HepG2 (cell line): ENCODE measurements around the gene IFITM10. TPM values are rescaled to one million over a fixed set of nuclear protein-coding genes. Genes with fewer than 3 reads are reported as not detected.
A peak's percentile ranks its signal among the peaks of the same experiment; 100 is the strongest.

Experiments
- ATAC-seq: fragments of 200-7000 bp; cut with Tn5 transposase; 3 replicates; pipeline ENCODE4 v1.9.1; 2020; ENCODE audit warnings: mild to moderate bottlenecking, moderate library complexity
- BruUV-seq: library from RNA; stranded (reverse); fragments of 400-500 nt; replicated peaks from 2 replicates; lab custom pipeline; 2021; lab: Mats Ljungman, UMichigan
- CTCF ChIA-PET: fragments of 300-600 bp; formaldehyde crosslinking; extraction: SDS; loops from one replicate; lab custom pipeline; 2021; ENCODE audit warnings: low total read pairs, inconsistent platforms, low intra/inter-chr PET ratio; lab: Yijun Ruan, JAX
- POLR2A ChIA-PET: fragments of 350-600 bp; sonication (Branson Sonifier 250); formaldehyde crosslinking; loops from one replicate; lab custom pipeline; 2020; ENCODE audit warnings: antibody characterized with exemption, inconsistent platforms; lab: Yijun Ruan, JAX
- DNase-seq: peaks from one replicate; pipeline ENCODE4 v3.0.0-alpha.2; 2015; ENCODE audit warnings: low spot score
- FAIRE-seq: peaks from 3 replicates; lab custom pipeline; 2011; peaks lifted over from hg19 to GRCh38; lab: Jason Lieb, UNC
- H2AFZ ChIP-seq: one replicate; pipeline ENCODE4 v1.6.1; 2011; ENCODE audit warnings: low read length, inconsistent platforms
- H3K27ac ChIP-seq: fragments of 300-600 bp; 3 replicates; pipeline ENCODE4 v1.8.0; 2011; ENCODE audit warnings: mixed run types, mild to moderate bottlenecking, mixed read lengths, low read length, inconsistent platforms; ENCODE audit not compliant: insufficient read depth; ENCODE audit errors: extremely low read length
- H3K27me3 ChIP-seq, 2 experiments: fragments of 200-600 bp in 1 of 2; 2 replicates in 1 of 2; 3 replicates in 1 of 2; pipeline versions ENCODE4 v1.6.0 to v1.8.0; 2011; ENCODE audit warnings: low read length in 2 of 2, mild to moderate bottlenecking in 2 of 2, moderate library complexity in 2 of 2, inconsistent platforms in 1 of 2; ENCODE audit not compliant: insufficient read depth in 2 of 2, control insufficient read depth in 1 of 2
- H3K36me3 ChIP-seq, 2 experiments: fragments of 200-600 bp in 1 of 2; replicated peaks in 1 of 2; 2 replicates in 1 of 2; 3 replicates in 1 of 2; pipeline versions ENCODE4 v1.5.1 to v1.8.0; 2011; ENCODE audit warnings: low read length in 2 of 2, inconsistent platforms in 1 of 2; ENCODE audit not compliant: insufficient read depth in 2 of 2, control insufficient read depth in 1 of 2
- H3K4me1 ChIP-seq: 2 replicates; pipeline ENCODE4 v1.5.1; 2012; ENCODE audit warnings: low read length, inconsistent platforms; ENCODE audit not compliant: insufficient read depth
- H3K4me2 ChIP-seq: 2 replicates; pipeline ENCODE4 v1.6.0; 2011; ENCODE audit warnings: low read depth, low read length, inconsistent platforms
- H3K4me3 ChIP-seq, 3 experiments: fragments of 200-600 bp in 1 of 3; sonication (generic), shearing (Covaris generic) in 1 of 3; replicated peaks in 1 of 3; 2 replicates each; pipeline ENCODE4 v1.5.1; 2011 to 2016; ENCODE audit warnings: low read length in 3 of 3, inconsistent platforms in 2 of 3, low read depth in 2 of 3, mild to moderate bottlenecking in 2 of 3, control low read depth in 1 of 3, mixed read lengths in 1 of 3; ENCODE audit not compliant: insufficient read depth in 1 of 3
- H3K79me2 ChIP-seq: one replicate; pipeline ENCODE4 v1.6.1; 2011; ENCODE audit warnings: low read length, inconsistent platforms; ENCODE audit not compliant: insufficient read depth
- H3K9ac ChIP-seq: 2 replicates; pipeline ENCODE4 v1.6.0; 2011; ENCODE audit warnings: mild to moderate bottlenecking, low read depth, low read length, inconsistent platforms; ENCODE audit not compliant: insufficient read depth
- H3K9me3 ChIP-seq: 2 replicates; pipeline ENCODE4 v1.5.1; 2012; ENCODE audit warnings: mild to moderate bottlenecking, low read length
- H4K20me1 ChIP-seq: 2 replicates; pipeline ENCODE4 v1.6.0; 2011; ENCODE audit warnings: inconsistent platforms, mild to moderate bottlenecking, low read length, moderate library complexity; ENCODE audit not compliant: insufficient read depth
- AGO2 ChIP-seq: fragments of 200-400 bp; formaldehyde crosslinking; optimal IDR thresholded peaks from 2 replicates; pipeline ENCODE3; 2017; ENCODE audit warnings: mild to moderate bottlenecking, low read depth, low read length, moderate library complexity
- ETV6 ChIP-seq: sonication (generic); formaldehyde crosslinking; conservative IDR thresholded peaks from 2 replicates; pipeline ENCODE4 v1.4.0; 2020; ENCODE audit warnings: missing genetic modification reagents
- MAFF ChIP-seq: IDR thresholded peaks from 2 replicates; pipeline ENCODE4 v1.6.1; 2011; ENCODE audit warnings: low read depth, low read length, improper control_type of control experiment
- MXD1 ChIP-seq: sonication (generic); formaldehyde crosslinking; IDR thresholded peaks from 2 replicates; pipeline ENCODE4 v1.4.0; 2020; ENCODE audit warnings: mild to moderate bottlenecking, missing genetic modification reagents
- NFKBIZ ChIP-seq: IDR thresholded peaks from 2 replicates; pipeline ENCODE4 v1.6.1; 2018; ENCODE audit warnings: missing genetic modification reagents, missing compliant biosample characterization
- RBFOX2 ChIP-seq: fragments of 200-400 bp; formaldehyde crosslinking; IDR thresholded peaks from 2 replicates; pipeline ENCODE4 v1.6.1; 2017; ENCODE audit warnings: low read depth, mild to moderate bottlenecking, low read length
- SATB2 ChIP-seq: sonication (generic); formaldehyde crosslinking; IDR thresholded peaks from 2 replicates; pipeline ENCODE4 v1.5.0; 2020; ENCODE audit warnings: missing genetic modification reagents
- SNAI1 ChIP-seq: sonication (generic); formaldehyde crosslinking; IDR thresholded peaks from 2 replicates; pipeline ENCODE4 v1.5.0; 2020; ENCODE audit warnings: mild to moderate bottlenecking, missing genetic modification reagents, borderline replicate concordance
- ZC3H13 ChIP-seq: sonication (generic); formaldehyde crosslinking; IDR thresholded peaks from 2 replicates; pipeline ENCODE4 v1.8.1; 2023; ENCODE audit warnings: mild to moderate bottlenecking, missing genetic modification reagents, moderate library complexity
- ZNF17 ChIP-seq: sonication (generic); formaldehyde crosslinking; IDR thresholded peaks from 2 replicates; pipeline ENCODE4 v1.5.0; 2020; ENCODE audit warnings: mild to moderate bottlenecking, missing genetic modification reagents
- ZNF18 ChIP-seq: sonication (generic); formaldehyde crosslinking; IDR thresholded peaks from 2 replicates; pipeline ENCODE4 v1.8.0; 2022; ENCODE audit warnings: mild to moderate bottlenecking, missing genetic modification reagents; ENCODE audit not compliant: insufficient replicate concordance
- WGBS: methylation state at CpG from one replicate; pipeline ENCODE4 v1.1.6; 2017; ENCODE audit warnings: low lambda C conversion rate; 5-methylcytosine and 5-hydroxymethylcytosine counted together
- in situ Hi-C: cut with HindIII; loops from 2 replicates; pipeline ENCODE4 v1.10.0; 2017; ENCODE audit warnings: low pct_unique_long_range_greater_than_20kb; ENCODE audit not compliant: extremely low pct_ligation_motif_present
- intact Hi-C: fragments of 100-400 bp; cut with micrococcal nuclease; formaldehyde crosslinking; loops from one replicate; pipeline ENCODE4 v1.10.0; 2022; ENCODE audit not compliant: unreplicated experiment
- polyA plus RNA-seq, 8 experiments: library from polyadenylated mRNA; depleted of rRNA in 3 of 8; stranded (reverse) in 7 of 8; unstranded in 1 of 8; fragments of >200 nt; fragmentation: Illumina TruSeq in 4 of 8; extraction: Trizol in 4 of 8; gene quantifications; 2 replicates each; pipeline versions ENCODE4 v1.2.1 to v1.2.3, GENCODE V29; 2011 to 2016; ENCODE audit warnings: low read depth in 4 of 8, missing spikeins in 1 of 8, mixed read lengths in 1 of 8; ENCODE audit not compliant: insufficient read depth in 1 of 8
- total RNA-seq, 5 experiments: library from RNA; depleted of rRNA; stranded (reverse); fragments of >200 nt; fragmentation: Illumina TruSeq; extraction: Trizol; gene quantifications; 2 replicates each; pipeline ENCODE4 v1.2.3, GENCODE V29; 2016; ENCODE audit warnings: low read depth in 1 of 5

The IFITM10 gene
- total and polyA plus RNA-seq, 2 of the 13 experiments (the other 11 are each of a cell fraction or from before 2014, with no cell fraction given): 0.09 to 0.13 TPM

- CTCF ChIA-PET: no interaction called here
- ATAC-seq: no peak
- POLR2A ChIA-PET: no interaction called here
Observed at GRCh38 chr11:1760351-1761109, 10.1 kb upstream of the IFITM10 start.

GRCh38 chr11:1759851-1760220 is 9.4 kb upstream of the IFITM10 start:
- no peak overlapping the region for H3K27ac ChIP-seq
- FAIRE-seq: no peak
- H4K20me1 ChIP-seq: peaks cover 9% of the 10 kb centered on the region

More at GRCh38 chr11:1760351-1761109, 10.1 kb upstream of the IFITM10 start:
- no peak for FAIRE-seq
- BruUV-seq: no TSS peak
- H3K27me3 ChIP-seq: no peaks in the 10 kb centered on the region
- TF ChIP-seq AGO2 (peak; percentile 15), ETV6 (CRISPR knock-in tag) (no peak), RBFOX2 (0 out of 2 replicates have a peak, but pooled peaks have one; percentile 13), SATB2 (CRISPR knock-in tag) (no peak), MXD1 (CRISPR knock-in tag) (0 out of 2 replicates have a peak, but pooled peaks have one; percentile 26), SNAI1 (CRISPR knock-in tag) (no peak), NFKBIZ (CRISPR knock-in tag) (no peak), MAFF (peak; percentile 18; the same call in 1 of the 2 replicates), ZC3H13 (CRISPR knock-in tag) (0 out of 2 replicates have a peak, but pooled peaks have one; percentile 31)
- no peak overlapping the region for H3K27ac ChIP-seq
- no peak overlapping the region for H2AFZ ChIP-seq
- in situ Hi-C loops: loop anchor here (5.0 kb wide), 1 partner anchor 63 kb away; the partner anchor contains the start of gene KRTAP5-6
- DNase-seq: no peak
- H4K20me1 ChIP-seq: peaks cover 6% of the 10 kb centered on the region
- no peak overlapping the region for H3K9ac ChIP-seq
- H3K79me2 ChIP-seq: peaks cover 9% of the 10 kb centered on the region
- peaks cover 17 to 25% of the 10 kb centered on the region in 2 experiments; a peak in 4 of 5 replicates for H3K36me3 ChIP-seq
- intact Hi-C loops: no loop called here
- peaks cover 38% of the 10 kb centered on the region for H3K4me1 ChIP-seq
- H3K4me3 ChIP-seq: no peak overlapping the region; a peak in 1 of 6 replicates
- no peak overlapping the region; the same call in none of the 2 replicates for H3K4me2 ChIP-seq
- H3K9me3 ChIP-seq: no peaks in the 10 kb centered on the region
- 93% methylated on average over 13 of the region's 23 CpGs for WGBS

More at GRCh38 chr11:1759851-1760220, 9.4 kb upstream of the IFITM10 start:
- CTCF ChIA-PET: no interaction called here
- H3K4me3 ChIP-seq: no peak overlapping the region
- TF ChIP-seq ZNF18 (CRISPR knock-in tag) (no peak), ZNF17 (CRISPR knock-in tag) (no peak)
- TF ChIP-seq, all 625 proteins: peak for 0
- POLR2A ChIA-PET: interaction anchor here (0.6 kb wide), 1 partner anchor 36 kb away, joined by 3 read pairs; no protein-coding TSS in a partner anchor
- WGBS: 87% methylated on average over 5 of the region's 5 CpGs
- intact Hi-C loops (no loop called here), in situ Hi-C loops (loop anchor here (5.0 kb wide), 1 partner anchor 63 kb away; the partner anchor contains the start of gene KRTAP5-6)
- Histone ChIP-seq H3K4me1 (peaks cover 38% of the 10 kb centered on the region), H3K4me2 (no peak overlapping the region), H3K36me3 (peaks cover 22 to 32% of the 10 kb centered on the region in 2 experiments; a peak in 4 of 5 replicates), H2AFZ (no peak overlapping the region), H3K9ac (no peak overlapping the region), H3K9me3 (no peaks in the 10 kb centered on the region), H3K27me3 (no peaks in the 10 kb centered on the region), H3K79me2 (peaks cover 9% of the 10 kb centered on the region)
- BruUV-seq: no TSS peak
- DNase-seq (no peak), ATAC-seq (no peak)
